ENCODE results near the gene RPL7L1. TPM values are rescaled to one million over a fixed set of nuclear protein-coding genes. Genes with fewer than 3 reads are reported as not detected.
"Not testable (repeated sequence)": the region's sequence is repeated elsewhere in the genome, so short reads cannot be mapped to it uniquely, and the experiment has no call there.

RPL7L1 gene
- 76.2 TPM for polyA plus RNA-seq (2013, experiment 1 of 2; ENCODE audit: insufficient read length)
- polyA plus RNA-seq (2013, experiment 2 of 2; ENCODE audit: insufficient read length), result 80.2 TPM

GRCh38 chr6:42879372-42880239 lies at the start of gene RPL7L1:
RPL7L1 (plus strand) TSS chr6:42879616; CDS start chr6:42879911, 295 bp downstream.
- DNase-seq, result peak; percentile 88

DNA sequence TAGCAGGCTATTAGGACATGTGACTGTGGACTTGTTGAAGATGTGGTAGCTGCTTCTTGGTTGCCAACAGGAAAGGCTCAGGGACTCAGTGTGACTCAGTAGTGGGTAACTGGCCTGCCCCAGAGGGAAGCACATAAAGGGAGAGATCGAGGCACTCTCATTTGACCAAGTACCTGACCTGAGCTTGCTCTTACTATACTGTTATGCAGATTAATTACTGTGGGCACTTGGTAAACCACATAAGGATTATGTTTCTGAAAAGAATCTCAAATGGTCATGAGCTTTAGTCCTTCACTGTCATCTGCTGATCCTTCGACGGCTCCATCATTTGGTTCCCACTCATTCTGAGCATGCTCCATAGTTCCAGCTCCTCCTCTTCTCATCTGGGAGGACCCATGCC lies 48.2 kb upstream of the RPL7L1 start:
- DNase-seq, result no peak

DNA sequence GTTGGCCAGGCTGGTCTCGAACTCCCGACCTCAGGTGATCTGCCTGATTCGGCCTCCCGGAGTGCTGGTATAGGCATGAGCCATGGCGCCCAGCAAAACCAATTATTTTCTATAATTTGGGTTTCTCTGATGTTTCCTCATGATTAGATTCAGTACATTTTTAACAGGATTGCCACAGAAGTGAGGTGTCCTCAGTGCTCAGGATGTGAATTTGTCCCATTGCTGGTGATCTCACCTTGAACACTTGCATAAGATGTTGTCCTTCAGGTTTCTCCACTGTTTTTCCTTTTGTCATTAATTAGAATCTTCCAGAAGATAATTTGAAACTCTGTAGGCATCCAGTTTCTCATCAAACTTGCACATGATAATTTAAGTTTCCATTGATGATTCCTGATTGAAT lies 45.4 kb upstream of the RPL7L1 start:
- DNase-seq, result no peak

GRCh38 chr6:42841844-42842584 lies 37.4 kb upstream of the RPL7L1 start:
- no peak for DNase-seq

DNA sequence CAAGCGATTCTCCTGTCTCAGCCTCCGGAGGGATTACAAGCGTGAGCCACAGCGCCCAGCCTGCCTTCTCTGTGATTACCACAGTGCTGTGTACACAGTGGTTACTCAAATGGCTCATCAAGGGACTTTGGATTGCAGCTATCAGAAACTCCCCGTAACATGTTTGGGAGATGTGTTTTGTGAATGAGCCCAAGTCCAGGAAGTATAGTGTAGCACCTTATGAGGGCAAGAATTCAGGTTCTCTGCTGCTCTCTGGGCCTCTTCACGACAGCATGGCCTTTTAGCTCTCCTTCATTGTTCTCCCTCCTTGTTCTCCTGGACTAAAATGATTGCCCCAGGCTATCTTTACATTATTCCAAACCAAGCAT lies 34.1 kb upstream of the RPL7L1 start:
- DNase-seq, result no peak

GRCh38 chr6:42846505-42846904 lies 32.9 kb upstream of the RPL7L1 start:
- DNase-seq, result no peak

GRCh38 chr6:42848700-42849099 lies 30.7 kb upstream of the RPL7L1 start:
- no peak for DNase-seq

DNA sequence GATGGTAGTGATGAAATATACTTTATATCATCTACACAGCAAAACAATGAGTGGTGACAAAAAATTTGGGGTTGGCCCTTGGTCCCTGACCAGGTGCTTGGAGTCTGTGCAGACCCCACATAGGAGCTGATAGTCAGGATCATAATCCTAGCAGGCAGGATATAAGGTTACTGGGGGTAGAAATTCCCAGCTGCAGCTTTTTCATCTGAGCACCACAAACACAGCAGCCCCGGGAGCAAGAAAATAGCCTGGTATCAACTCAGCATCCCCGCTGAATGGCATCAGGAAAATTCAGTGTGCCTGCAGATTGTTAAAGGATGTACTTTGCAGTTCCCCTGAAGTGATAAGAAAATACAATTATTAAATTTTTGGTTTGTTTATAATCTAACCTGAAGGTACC lies 27.8 kb upstream of the RPL7L1 start:
- DNase-seq, result no peak

DNA sequence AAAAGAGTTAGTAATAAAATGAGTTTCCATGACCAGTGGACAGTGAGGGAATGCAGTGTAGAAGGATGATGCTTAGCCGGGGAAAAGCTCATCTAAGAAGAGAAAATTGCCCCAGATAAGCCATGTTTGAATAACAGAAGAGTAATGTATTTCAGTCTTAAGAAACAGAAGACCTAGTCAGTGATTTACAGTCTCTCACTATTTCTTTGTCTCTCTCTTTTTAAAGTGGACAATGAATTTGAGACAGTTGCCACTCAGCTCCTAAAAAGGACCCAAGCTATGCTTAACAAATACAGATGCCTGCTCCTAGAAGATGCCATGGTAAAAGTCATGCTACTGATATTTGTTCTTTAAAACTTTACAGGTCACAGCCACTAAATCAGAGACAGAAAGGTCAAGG lies 19.4 kb upstream of the RPL7L1 start:
- DNase-seq, result no peak

- DNase-seq, result no peak
Observed at GRCh38 chr6:42860481-42860880, 18.9 kb upstream of the RPL7L1 start.

GRCh38 chr6:42864602-42865001 lies 14.8 kb upstream of the RPL7L1 start:
- no peak for DNase-seq

DNA sequence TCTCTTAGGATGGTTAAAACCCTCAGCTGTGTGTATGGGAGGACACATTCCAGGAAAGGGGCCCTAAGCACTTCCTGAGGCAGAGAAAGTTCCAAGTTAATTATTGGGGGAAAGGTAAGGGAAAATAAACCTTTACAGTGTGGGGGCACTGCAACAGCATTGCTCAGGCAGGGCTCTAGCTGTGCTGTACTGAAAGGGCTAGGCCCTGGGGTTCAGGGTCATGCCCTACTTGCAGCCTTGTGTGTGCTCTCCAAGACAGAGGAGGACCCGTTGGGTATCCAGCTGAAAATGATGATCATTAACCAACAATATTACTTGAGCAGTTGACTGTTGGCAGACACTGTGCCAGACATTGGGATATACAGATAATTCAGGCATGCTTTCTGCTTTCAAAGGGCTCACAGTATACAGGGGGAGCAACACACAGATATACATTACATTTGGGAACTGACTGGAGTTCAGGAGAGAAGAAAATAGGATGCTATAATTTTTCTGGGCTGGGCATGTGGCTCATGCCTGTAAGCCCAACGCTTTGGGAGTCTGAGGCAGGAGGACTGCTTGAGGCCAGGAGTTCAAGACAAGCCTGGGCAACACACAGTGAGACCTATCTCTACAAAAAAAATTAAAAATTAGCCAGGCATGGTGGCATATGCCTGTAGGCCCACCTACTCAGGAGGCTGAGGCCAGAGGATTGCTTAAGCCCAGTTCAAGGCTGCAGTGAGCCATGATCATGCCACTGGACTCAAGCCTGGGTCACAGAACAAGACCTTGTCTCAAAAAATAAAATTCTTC lies 9.1 kb upstream of the RPL7L1 start:
- DNase-seq, result no peak

GRCh38 chr6:42871711-42872110 lies 7.7 kb upstream of the RPL7L1 start:
- DNase-seq, result no peak

- DNase-seq, result no peak
Observed at GRCh38 chr6:42873313-42873712, 6.1 kb upstream of the RPL7L1 start.

GRCh38 chr6:42877695-42878094 lies 1.7 kb upstream of the RPL7L1 start:
- DNase-seq, result no peak

DNA sequence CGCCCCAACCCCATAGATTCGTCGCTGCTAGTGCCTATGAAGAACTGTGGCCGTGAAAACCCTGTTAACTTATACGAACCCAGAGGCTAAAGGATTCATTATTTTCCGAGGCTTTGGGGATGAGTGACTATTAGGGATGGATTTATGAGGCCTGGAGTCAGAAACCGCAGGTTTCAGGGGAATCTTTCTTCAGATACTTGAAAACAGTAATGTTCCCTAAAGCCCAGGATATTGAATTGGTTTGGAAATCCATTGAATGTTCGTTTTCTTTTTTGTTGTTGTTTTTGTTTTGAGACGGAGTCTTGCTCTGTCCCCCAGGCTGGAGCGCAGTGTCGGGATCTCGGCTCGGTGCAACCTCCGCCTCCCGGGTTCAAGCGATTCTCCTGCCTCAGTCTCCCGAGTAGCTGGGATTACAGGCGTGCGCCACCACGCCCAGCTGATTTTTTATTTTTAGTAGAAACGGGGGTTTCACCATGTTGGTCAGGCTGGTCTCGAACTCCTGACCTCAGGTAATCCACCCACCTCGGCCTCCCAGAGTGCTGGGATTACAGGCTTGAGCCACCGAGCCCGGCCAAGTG lies 913 bp downstream of the RPL7L1 start:
- DNase-seq, result not testable (repeated sequence)

- not testable (repeated sequence) for DNase-seq
Observed at GRCh38 chr6:42880871-42881270, 1.5 kb downstream of the RPL7L1 start.

DNA sequence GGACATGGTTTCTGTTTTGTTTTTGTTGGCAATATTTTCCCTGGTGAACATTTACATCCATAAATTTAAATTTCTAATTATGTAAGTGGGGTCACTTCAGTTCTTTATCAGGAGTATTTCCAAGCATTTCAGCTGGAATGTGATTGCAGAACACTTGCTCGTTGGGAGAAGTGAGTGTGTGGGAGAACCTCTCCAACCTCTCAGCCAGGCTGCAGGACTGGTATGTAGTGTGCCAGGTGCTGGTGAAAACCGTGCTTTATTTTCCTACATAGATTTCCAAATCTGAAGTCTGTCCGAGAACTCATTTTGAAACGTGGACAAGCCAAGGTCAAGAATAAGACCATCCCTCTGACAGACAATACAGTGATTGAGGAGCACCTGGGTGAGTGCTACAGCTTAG lies 6.3 kb downstream of the RPL7L1 start:
- no peak for DNase-seq

GRCh38 chr6:42888201-42888600 lies 8.8 kb downstream of the RPL7L1 start:
- DNase-seq, result not testable (repeated sequence)

DNA sequence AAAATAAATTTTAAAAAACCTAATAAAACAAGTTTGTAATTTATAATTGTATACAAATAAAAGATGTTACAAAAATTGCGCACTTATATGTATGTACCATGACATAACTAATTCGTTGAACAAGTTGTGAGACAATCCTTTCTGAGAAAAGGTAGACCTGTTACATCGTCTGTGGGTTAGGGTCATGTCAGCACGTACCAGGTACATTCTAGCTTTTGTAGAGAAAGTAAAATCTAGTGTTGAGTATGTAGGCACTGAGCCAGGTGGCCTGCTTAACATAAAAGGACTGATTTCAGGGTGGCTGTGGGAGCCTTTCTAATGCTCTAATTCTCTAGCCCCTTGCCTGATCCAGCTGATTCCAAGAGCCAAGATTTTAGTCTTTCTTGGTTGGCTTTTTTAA lies 10.4 kb downstream of the RPL7L1 start:
- no peak for DNase-seq

- peak; percentile 98 for DNase-seq
Observed at GRCh38 chr6:42890311-42891198, 11.1 kb downstream of the RPL7L1 start.
